ENCODE data around the gene NME1. TPM values are rescaled to one million over a fixed set of nuclear protein-coding genes. Genes with fewer than 3 reads are reported as not detected.

Gene NME1
- total RNA-seq, 1 experiment from 2014 or later, result 220 TPM

DNA sequence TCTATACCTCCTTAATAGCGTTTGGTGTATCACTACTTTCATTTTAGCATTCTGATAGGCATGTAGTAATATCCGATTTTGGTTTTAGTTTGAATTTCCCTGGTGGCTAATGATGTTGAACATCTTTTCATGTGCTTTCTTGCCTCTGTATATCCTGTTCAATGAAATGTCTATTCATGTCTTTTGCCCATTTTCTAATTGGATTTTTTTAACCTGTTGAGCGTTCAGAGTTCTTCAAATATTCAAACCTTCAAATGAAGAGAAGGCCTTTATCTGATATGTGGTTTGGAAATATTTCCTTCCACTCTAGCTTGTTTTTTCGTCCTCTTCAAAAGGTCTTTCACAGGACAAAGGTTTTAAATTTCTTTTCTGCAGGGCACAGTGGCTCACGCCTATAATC, 2.4 kb upstream of the NME1 start:
- Histone ChIP-seq H3K23ac (ENCODE audit: insufficient read length, low read depth, low read length) (no peak overlapping the region), H3K4me1 (ENCODE audit: insufficient read depth, low read length) (no peaks in the 10 kb centered on the region), H2BK20ac (ENCODE audit: low read depth, low read length, poor library complexity, severe bottlenecking) (no peak overlapping the region), H3K9me3 (ENCODE audit: control insufficient read depth, low read depth, low read length) (no peaks in the 10 kb centered on the region), H4K8ac (replicated peaks; ENCODE audit: insufficient read length, low read depth, low read length) (no peak overlapping the region), H2BK12ac (ENCODE audit: insufficient read length, low read depth, low read length) (no peak overlapping the region), H2BK120ac (ENCODE audit: low read depth, low read length, poor library complexity, severe bottlenecking) (no peak overlapping the region), H2AFZ (ENCODE audit: low read length) (no peak overlapping the region), H3K4ac (ENCODE audit: low read depth, low read length) (no peak overlapping the region), H3K27me3 (ENCODE audit: insufficient read depth, low read length) (no peaks in the 10 kb centered on the region), H4K20me1 (ENCODE audit: control insufficient read depth, insufficient read depth, insufficient read length) (no peaks in the 10 kb centered on the region), H3K4me2 (ENCODE audit: insufficient read depth, insufficient read length, low read length) (no peak overlapping the region), H3T11ph (ENCODE audit: low read length) (no peak overlapping the region), H3K9ac (ENCODE audit: extremely low read depth, insufficient read length, low read length) (no peak overlapping the region), H3K79me2 (ENCODE audit: insufficient read depth, low read length) (peaks cover 16% of the 10 kb centered on the region), H3K56ac (ENCODE audit: insufficient read length, low read depth, low read length) (no peak overlapping the region), H3K27ac (ENCODE audit: insufficient read length, low read depth, low read length) (no peak overlapping the region), H4K91ac (ENCODE audit: insufficient read length, low read depth, low read length) (no peak overlapping the region), H4K5ac (ENCODE audit: insufficient read length, low read depth, low read length) (no peak overlapping the region), H3K14ac (ENCODE audit: insufficient read depth, low read length) (no peak overlapping the region), H3K79me1 (ENCODE audit: insufficient read depth, low read depth, low read length, poor library complexity, severe bottlenecking) (no peaks in the 10 kb centered on the region), H2BK5ac (ENCODE audit: insufficient read length, low read length) (no peak overlapping the region), H2AK5ac (ENCODE audit: insufficient read length, low read length) (no peak overlapping the region), H2BK15ac (ENCODE audit: low read depth, low read length) (no peak overlapping the region), H3K23me2 (ENCODE audit: insufficient read length, low read depth, low read length, poor library complexity, severe bottlenecking) (peaks cover 4% of the 10 kb centered on the region), H3K18ac (ENCODE audit: insufficient read length, low read depth, low read length) (no peak overlapping the region)
- no peak for DNase-seq
- Mint-ChIP-seq H3K4me3 (no peak overlapping the region), H3K27me3 (ENCODE audit: low read depth) (no peaks in the 10 kb centered on the region), H3K4me1 (no peaks in the 10 kb centered on the region; a peak in 1 of 4 replicates), H3K27ac (no peak overlapping the region), H3K9me3 (no peaks in the 10 kb centered on the region), H3K36me3 (ENCODE audit: insufficient read depth in 1 of 3, low read depth in 3 of 3) (peaks cover 0 to 7% (median 6%) of the 10 kb centered on the region in 3 experiments; a peak in 6 of 7 replicates)
- WGBS (ENCODE audit: extremely low coverage, insufficient read length, low lambda C conversion rate), result no CpG with 5 or more reads among the region's 5 CpGs
- TF ChIP-seq, protein P1, sequence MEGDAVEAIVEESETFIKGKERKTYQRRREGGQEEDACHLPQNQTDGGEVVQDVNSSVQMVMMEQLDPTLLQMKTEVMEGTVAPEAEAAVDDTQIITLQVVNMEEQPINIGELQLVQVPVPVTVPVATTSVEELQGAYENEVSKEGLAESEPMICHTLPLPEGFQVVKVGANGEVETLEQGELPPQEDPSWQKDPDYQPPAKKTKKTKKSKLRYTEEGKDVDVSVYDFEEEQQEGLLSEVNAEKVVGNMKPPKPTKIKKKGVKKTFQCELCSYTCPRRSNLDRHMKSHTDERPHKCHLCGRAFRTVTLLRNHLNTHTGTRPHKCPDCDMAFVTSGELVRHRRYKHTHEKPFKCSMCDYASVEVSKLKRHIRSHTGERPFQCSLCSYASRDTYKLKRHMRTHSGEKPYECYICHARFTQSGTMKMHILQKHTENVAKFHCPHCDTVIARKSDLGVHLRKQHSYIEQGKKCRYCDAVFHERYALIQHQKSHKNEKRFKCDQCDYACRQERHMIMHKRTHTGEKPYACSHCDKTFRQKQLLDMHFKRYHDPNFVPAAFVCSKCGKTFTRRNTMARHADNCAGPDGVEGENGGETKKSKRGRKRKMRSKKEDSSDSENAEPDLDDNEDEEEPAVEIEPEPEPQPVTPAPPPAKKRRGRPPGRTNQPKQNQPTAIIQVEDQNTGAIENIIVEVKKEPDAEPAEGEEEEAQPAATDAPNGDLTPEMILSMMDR (conservative IDR thresholded peaks at IDR 0.05), result no peak

Data from H9 (cell line).